Fibroblast of the conjunctiva (primary cell): Measurements from ENCODE around the gene SPOPL.
A peak's percentile ranks its signal among the peaks of the same experiment; 100 is the strongest.
"Not testable (repeated sequence)": the region's sequence is repeated elsewhere in the genome, so short reads cannot be mapped to it uniquely, and the experiment has no call there.

Source experiments
- DNase-seq: peaks from one replicate; pipeline ENCODE4 v3.0.0-alpha.2; 2010; ENCODE audit warnings: low read depth

Gene SPOPL

DNA sequence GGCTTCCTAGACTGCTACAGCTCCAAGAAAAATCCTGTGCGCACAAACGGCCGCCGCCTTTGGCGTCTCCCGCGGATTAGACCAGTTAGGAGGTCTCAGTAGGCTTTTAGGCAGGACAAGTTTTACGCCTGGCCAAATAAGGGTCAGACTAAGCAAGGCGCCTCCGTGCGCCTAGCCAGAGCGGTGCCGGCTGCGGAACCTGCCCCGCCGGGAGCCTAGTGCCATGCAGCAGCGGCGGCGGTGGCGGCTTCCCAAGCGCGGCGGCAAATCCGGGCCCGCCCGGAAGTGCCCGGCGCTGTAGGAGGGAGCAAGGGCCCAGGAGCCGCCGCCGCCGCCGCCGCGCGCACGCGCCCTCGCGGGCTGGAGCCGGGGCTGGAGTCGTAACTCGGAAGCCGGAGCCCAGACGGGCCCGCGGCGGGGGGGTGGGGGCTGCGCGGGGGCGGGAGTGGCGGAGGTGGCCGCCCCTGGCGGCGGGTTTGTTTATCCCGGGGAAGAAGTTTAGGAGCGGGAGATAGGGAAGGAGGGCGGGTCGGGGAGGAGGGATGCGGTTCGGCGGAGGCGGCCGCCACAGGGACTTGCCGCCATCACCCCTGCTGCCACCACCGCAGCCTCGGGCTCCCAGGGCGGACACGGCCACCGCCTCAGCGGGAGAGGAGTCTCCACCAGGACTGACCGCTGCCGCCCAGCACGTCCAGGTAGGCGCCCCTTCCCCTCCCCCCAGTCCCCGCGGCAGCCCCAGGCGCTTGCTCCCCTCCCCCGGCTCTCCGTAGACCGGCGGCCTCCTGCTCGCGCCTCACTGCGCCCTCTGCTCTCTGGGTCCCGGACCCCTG, at the start of gene SPOPL:
Gene SPOPL (plus strand): TSS at position 346 of the 830 bp plus-strand sequence. CDS start 48,447 bp downstream, outside the sequence.
- DNase-seq: peak; percentile 73

DNA sequence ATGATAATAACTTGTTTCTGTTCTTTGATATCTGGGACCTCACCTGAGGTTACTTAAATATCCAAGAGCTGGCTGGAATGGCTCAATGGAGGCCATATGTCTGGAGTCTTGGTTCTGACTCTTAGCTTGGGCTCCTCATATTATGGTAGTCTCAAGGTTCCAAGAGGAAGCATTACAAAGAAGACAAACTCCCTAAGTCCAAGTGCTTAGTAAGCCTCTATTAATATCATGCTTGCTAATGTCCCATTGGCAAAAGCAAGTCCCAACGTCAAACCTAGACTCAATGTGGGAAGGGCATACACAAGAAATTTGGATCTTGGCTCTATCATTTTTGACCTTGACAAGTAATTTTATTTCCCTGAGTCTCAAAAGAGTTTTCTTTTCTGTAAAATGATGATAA, 49.2 kb upstream of the SPOPL start:
- DNase-seq: no peak

DNA sequence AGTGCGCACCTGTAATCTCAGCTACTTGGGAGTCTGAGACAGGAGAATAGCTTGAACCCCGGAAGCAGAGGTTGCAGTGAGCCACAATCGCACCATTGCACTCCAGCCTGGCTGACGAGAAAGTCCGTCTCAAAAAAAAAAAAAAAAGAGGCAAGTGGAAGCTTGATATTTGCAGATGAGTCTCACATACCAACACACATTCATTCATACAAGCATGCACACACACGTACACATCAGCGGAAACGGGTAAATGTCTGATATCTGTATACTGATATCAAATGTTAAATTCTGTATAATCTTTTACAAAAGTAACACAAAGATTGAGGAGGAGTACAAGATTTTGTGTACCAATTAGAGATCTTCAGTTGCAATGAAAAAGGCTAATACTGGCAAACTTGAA, 47.8 kb upstream of the SPOPL start:
- no peak for DNase-seq

DNA sequence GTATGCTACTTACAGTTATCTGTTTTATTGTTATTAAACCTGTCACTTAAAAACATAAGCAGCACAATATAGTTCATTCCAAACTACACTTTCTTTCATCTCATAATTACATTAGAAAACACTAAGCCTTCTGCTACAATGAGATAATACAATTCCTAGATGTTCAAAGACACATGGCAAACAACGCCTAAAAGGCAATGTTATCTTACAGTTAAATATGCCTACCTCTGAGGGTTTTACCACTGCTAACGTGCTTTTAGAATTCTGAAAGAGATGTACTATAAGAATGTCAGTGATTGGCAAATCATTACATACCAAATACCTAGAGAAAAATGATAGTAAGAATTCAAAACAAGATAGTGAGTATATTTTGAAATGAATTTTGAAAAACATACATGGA, 46.8 kb upstream of the SPOPL start:
- no peak for DNase-seq

DNA sequence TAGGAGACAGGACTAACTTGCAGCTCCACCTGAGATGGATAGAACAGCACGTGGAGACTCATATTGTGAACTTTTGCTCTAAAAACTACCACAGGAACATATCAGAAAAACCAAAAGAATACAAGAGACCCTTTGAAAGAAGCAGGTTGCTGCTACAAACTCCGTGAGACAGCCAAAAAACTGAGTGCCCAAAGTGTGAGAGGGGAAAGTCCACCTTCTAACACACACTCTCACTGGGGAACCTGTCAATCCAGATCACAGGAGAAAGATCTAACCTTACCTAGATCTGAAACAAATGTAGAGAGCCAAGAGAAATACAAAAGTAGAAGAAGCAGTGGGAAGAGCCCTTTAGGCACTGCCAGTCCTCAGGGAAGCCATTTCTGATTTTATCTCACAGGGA, 46.3 kb upstream of the SPOPL start:
- no peak for DNase-seq

DNA sequence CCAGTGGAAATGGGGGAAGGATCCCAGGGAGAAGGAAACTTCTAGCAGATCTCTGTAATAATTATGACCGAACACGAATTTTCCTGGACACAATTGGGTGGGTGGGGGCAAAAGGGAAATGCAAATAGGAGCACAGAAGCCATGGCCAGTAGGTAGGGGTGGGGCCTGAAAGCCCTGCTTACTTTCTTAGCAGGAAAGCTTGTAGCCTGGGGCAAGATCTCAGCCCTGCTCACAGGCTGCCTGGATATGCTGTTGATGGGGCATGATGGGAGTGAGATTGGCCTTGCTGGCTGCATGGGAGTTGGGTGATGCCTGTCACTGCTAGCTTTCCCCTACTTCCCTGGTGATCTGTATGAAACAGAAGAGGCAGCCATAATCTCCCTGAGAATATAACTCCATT, 45.9 kb upstream of the SPOPL start:
- no peak for DNase-seq

DNA sequence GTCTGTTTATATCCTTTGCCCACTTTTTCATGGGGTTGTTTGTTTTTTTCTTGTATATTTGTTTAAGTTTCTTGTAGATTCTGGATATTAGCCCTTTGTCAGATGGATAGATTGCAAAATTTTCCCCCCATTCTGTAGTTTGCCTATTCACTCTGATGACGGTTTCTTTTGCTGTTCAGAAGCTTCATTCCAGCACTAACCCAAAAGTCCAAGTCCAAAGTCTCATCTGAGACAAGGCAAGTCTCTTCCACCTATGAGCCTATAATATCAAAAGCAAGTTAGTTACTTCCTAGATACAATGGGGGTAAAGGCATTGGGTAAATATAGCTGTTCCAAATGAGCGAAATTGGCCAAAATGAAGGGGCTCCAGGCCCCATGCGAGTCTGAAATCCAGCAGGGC, 38.9 kb upstream of the SPOPL start:
- DNase-seq: not testable (repeated sequence)

DNA sequence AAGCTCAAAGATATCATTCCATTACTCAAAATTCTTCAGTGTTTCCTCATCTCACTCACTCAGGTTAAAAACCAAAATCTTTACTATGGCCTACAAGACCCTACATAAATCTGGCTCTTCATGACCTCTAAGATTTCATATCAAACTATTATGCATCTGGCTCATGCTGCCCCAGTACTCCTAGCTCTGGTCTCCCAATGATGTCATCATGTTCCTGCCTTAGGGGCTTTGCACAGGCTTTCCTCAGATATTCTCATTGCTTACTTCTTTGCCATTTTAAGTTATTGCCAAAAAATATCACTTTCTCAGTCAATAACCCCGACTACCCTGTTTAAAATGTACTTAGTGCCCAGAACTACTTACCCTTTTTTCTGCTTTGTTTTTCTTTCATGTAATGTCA, 33.0 kb upstream of the SPOPL start:
- DNase-seq: no peak

DNA sequence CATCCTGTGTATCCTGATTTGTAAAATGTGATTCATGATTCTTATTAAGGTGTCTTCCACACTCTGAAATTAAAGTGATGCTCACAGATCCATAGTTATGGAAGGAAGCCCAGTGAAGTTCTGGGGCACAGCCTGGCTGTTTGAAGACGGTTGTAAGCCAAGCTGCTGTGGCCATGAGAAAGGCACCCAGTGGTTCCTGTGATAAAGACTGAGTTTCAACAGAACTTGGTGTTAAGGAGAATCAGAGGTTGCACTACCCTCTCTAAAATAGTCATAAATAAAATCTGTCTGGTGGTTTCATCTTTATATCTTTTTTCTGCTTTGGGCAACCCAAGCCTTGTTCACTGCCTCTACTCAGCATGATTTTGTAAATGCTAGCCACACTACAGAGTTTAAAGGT, 32.2 kb upstream of the SPOPL start:
- no peak for DNase-seq

DNA sequence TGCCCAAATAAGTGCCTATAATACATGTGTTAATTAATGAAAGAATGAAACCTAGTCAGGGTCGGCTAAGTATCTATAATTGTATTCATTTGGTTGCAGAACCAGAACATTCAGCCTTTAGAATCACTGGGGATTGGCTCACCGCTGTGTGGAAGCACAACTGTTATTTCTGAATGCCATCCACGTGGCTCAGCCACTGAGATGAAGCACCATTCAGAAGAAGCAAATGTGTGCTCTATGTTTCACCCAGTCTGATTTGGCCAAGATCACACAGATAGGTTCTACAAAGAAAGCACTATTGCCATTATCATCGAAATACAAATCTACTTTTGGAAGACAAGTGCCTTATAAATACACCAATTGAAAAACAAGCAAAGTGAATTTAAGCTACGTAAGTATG, 30.6 kb upstream of the SPOPL start:
- DNase-seq: no peak

DNA sequence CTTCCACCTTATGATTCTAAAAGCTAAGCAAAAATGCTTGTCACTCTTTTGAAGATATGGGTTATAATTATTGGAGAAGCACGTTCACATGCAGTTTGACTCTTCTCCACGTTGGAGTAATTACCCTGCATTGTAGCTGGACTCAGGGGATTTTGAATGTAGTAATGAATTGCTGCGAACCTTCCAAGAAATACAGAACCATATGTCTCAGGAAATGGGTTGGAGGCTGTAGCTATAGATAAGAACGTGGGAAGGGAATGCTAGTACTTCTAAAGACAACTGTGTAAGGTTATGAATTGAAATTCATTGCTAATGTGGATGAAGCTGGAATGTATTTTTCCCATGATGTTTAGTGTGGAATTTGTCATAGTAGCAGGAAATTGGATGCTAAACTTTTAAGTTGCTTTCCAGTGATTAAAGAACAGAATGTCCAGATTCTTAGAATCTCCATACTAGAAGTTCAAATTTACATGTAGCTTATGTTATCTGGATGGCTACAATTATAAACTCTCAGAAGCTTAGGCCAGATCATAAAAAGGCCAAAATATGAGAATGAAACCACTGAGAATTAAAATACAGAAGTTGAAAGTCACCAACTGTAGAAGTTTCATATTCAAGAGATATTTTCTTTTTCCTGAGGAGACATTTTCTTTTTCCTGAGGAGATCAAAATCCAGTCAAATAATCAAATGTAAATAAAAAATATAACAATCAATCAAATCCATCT, 27.3 kb upstream of the SPOPL start:
- DNase-seq: no peak

DNA sequence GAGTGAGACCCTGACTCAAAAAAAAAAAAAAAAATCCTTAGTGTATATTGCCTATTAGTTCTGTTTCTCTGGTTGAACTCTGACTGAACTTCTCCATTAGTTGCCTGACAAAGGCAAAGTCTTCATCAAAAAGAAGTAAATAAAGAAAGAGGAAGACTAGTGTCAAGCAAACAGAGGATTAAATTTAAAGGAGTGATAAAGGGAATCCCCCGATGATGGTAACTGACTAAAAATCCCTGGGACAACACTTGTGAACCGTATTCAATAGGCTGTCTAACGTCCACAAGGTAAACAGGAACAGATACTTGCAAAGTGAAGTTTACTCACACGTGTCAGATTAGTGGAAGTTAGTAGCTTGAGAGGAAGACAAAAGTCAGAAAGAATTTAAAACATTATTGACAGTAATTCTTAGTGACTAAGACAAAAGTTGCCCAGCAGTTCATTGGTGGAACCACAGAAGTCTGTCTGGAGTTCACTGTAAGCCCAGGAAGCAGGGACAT, 26.2 kb upstream of the SPOPL start:
- no peak for DNase-seq

DNA sequence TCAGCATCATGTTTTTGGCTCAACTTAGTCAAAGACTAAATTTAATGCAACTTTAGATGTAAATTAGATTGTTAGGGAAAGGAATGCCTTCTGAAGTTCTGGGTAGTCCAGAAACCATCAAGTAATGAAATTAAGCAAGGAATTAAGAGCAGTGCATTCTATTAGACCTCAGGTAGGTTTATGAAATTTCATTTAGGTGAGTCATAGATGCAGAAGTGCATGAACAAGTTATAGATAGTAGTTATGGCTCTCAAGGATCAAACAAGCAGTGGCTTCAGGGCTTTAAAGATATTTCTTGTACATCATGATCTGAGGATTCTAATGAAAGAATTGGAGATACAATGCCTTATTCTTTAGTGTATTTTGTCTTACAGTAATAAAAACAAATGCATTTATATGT, 25.4 kb upstream of the SPOPL start:
- DNase-seq: no peak

DNA sequence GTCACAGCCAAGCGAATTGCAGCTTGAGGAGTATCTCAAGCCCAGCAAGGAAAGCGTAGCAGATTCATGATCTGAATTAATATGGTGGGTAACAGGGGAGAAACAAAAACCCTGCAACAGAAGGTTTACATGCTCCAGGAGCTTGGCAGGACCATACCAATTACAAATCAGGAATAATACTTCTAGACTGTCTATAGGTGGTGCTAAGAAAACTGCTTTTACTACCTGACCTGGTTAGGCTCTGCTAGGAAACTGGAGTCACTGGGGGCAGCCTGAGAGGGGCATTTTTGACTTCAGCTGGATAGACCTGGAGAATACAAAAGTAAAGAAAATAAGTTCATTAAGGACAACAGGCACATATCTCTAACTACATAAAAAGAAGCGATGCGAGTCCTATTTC, 24.6 kb upstream of the SPOPL start:
- DNase-seq: no peak

DNA sequence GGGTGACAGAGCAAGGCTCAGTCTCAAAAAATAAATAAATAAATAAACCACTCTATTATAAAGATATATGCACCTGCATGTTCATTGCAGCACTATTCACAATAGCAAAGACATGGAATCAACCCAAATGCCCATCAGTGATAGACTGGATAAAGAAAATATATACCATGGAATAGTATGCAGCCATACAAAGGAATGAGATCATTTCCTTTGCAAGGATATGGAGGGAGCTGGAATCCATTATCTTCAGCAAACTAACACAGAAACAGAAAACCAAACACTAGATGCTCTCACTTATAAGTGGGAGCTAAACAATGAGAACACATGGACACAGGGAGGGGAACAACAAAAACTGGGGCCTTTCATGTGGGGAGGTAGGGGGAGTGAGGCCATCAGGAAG, 18.8 kb upstream of the SPOPL start:
- DNase-seq: not testable (repeated sequence)

DNA sequence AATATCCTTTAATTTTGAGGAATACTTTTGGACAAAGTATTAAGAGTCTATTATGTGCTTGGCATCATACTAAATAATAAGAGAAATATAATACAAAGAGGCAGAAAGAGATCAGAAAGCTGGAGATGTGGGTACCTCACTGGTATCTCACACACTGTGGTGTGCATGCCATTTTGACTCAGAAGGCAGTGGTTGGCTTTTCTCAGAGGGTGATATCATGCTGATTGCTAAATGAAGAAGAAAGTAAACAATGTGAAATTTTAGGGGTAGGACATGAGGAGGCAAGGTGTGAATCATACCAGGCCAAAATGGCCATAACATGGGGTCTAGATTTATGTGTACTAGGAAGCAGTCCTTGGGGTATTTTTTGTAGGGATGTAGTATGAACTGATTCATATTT, 16.6 kb upstream of the SPOPL start:
- DNase-seq: no peak

DNA sequence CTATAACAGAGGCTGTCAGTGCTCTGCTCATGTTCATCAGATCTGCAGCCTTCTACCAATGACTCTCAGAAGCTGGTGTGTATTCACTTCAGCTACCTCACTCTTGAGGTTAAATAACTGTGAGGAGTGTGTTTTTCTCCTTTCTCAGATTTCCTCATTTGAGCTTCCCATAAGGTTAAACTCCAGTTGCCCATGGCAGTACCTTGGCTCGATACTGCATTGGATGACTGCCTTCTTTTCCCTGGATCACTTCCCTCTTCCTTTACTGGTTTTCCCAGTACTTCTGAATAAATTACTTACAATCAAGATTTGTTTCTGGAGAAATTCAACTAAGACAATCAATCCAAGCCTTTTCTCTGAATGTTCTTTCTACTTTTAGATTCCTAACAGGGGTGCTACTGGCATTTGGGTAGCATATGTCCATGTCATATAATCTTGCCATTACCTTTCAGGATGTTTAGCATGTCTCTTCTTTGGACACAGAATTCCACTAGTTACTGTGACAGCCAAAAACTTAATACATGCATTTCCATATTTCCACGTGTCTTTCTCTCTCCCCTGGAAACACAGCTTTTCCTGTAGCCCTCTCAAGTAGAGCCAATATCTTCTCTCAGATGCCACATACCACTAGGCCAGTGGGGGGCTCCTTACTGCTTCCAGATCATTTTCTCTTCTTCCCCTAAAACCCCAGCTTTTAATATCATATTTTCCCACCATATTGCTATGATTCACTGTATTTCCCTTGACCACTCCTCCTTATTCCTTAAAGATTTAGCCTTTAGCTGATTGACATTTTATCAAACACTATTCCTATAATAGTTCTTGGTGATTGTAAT, 15.0 kb upstream of the SPOPL start:
- DNase-seq: no peak

DNA sequence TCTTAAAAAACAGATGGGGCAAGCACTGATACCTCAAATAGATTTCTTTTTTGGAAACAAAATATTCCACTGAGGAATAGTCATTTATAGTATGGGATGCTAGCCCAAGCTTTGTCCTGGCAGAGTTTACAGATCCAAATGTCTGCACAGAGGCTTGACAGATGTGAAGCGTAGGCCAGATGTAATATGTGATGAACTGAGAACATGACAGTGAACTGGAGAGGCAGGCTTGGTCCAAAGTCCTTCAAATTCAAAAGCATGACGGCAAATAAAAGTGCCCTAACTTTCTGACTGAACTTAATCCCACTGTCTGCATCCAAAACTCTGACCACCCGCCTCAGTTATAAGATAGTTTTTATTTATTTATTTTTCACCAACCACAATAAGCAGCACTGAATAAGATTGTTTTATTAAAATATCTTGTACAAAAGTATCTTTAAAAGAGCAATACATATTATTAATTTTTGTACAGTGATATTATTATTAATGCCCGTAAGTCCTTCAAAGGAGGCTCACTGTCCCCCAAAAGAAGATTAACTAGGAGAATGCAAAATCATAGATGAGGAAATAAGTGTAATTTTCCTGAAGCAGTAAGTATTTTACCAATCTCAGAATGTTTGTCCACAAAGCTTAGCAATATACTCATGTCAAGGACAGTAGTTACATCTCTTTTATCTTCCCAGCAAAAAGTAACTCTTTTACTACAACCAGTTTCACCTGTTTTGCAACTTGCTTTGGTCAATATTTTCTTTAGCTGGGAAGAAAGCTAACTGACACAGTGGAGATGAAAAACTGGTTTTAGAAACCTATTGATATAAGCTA, 10.7 kb upstream of the SPOPL start:
- DNase-seq: no peak

DNA sequence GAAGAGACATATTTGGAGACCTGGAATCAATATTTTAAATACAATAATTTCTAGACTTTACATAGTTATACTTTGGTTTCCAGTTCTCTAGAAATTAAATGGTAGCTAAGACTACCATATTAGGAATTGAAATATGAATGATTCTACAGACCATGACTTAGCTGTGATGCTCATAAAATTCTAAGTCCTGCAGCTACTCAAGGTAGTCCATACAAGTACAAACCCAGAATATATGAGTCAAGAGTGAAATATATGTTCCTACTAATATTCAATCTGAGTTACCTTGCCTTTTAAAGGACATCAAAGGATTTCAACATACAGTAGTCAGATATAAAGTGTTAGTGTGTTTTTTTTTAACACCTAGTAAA, 10.1 kb upstream of the SPOPL start:
- DNase-seq: no peak

DNA sequence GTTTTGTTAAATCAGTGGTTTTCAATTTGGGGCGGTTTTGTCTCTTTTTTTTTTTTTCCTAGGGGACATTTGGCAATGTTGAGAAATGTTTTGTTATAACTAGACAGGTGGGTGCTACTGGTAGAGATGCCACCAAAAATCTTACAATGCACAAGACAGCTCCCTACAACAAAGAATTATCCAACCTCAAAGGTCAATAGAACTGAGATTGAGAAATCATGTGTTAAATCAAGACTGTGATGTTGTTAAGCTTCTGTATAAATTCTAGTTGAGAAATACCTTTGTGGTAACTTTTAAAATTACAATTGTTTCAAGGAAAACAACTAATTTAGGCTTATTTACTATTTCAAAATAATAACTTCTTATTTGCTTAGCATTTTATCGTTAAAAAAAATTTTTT, 9.4 kb upstream of the SPOPL start:
- DNase-seq: no peak

DNA sequence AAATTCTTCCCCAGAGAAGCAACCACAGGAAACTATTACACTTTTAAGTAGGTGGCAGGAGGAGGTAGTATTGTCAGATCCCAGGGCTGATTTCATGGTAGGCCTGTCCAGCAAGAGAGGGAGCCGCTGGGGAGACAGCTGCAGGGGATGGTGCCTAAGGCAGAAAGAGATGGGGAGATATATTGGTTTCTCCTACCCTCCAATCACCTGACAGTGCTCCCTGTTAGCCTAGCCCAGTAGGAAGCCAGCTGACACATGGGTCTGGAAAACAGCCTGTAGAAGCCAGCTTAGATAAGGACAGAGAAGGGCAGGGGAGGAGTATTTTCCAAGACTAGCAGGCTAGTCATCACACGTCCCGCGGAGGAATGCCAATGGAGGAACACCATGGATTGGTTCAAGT, 8.2 kb upstream of the SPOPL start:
- no peak for DNase-seq
